ENCODE measurements around the gene ARMC3.

DNA sequence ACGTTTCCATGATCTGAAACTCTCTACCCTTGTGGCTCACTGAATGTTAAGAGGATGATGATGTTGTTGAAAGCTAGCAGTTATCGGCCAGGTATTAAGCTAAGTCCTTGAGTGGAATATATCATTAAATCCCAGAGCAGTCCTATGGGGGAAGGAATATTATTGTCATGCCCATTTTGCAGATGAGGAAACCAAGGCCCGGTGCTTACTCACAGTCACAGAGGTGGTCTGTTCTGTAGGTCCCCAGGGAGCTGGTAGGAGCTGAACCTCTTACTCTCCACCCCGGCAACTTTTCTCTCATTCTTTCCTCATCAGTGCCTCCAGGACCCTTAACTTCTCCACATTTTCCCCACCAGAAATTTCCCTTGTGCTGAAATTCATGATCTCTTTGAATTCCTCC is 62.6 kb downstream of the ARMC3 start:
- TF ChIP-seq JUNB (IDR thresholded peaks at IDR 0.05) (no peak), ZNF302 (CRISPR knock-in tag; IDR thresholded peaks at IDR 0.05) (no peak), HDAC2 (IDR thresholded peaks at IDR 0.05) (no peak), ZSCAN20 (CRISPR knock-in tag; IDR thresholded peaks at IDR 0.05) (no peak), CHD2 (IDR thresholded peaks at IDR 0.05; ENCODE audit: low read length, partially characterized antibody) (no peak)
- TF ChIP-seq, protein P1, sequence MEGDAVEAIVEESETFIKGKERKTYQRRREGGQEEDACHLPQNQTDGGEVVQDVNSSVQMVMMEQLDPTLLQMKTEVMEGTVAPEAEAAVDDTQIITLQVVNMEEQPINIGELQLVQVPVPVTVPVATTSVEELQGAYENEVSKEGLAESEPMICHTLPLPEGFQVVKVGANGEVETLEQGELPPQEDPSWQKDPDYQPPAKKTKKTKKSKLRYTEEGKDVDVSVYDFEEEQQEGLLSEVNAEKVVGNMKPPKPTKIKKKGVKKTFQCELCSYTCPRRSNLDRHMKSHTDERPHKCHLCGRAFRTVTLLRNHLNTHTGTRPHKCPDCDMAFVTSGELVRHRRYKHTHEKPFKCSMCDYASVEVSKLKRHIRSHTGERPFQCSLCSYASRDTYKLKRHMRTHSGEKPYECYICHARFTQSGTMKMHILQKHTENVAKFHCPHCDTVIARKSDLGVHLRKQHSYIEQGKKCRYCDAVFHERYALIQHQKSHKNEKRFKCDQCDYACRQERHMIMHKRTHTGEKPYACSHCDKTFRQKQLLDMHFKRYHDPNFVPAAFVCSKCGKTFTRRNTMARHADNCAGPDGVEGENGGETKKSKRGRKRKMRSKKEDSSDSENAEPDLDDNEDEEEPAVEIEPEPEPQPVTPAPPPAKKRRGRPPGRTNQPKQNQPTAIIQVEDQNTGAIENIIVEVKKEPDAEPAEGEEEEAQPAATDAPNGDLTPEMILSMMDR (IDR thresholded peaks at IDR 0.05): no peak
- TF ChIP-seq, protein P2, sequence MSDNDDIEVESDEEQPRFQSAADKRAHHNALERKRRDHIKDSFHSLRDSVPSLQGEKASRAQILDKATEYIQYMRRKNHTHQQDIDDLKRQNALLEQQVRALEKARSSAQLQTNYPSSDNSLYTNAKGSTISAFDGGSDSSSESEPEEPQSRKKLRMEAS (IDR thresholded peaks at IDR 0.05): no peak
